Measurements from ENCODE around the gene SCYGR4.
"Not testable (repeated sequence)": the region's sequence is repeated elsewhere in the genome, so short reads cannot be mapped to it uniquely, and the experiment has no call there.

The SCYGR4 gene

DNA sequence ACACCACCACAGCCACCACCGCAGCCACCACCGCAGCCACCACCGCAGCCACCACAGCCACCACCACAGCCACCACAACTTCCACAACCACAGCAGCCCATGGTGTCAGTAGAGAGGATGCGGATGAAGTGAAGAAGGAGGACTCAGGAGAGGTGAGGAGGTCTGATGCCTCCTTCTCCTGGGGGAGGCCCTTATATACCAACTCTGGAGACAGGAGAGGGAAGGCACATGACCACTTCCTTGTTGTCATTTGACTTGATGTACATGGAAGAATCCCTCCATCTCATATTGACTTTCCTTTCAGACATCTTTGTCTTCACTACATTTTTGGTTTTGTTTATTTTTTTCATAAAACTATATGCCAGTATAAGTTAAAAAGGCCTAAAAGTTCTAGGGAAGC, 2.6 kb upstream of the SCYGR4 start, which contains the start of gene SCYGR3:
SCYGR3 (minus strand) TSS at position 101 of the 400 bp plus-strand sequence; CDS start at position 101, 0 bp downstream.
- no peak for DNase-seq

DNA sequence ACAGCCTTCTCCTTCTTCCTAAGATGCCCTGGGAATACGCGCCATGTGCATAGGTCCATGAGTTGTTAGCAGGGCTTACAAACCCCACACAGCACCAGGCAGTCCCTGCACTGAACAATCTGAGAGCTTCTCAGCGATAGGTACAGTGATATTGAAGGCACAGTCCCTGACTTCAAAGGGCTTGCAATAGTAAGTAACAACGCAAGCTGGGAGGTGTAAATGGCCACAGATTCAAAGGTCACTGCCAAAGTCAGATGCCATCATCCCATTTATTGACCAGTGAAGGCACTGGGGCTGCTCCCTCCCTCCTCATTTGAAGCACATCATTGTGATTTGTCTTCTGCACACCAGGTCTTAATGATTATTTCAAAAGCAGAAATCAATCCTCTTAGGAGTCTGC, 2.1 kb upstream of the SCYGR4 start:
- no peak for DNase-seq

GRCh38 chr2:227615906-227616305, 1.4 kb upstream of the SCYGR4 start:
- no peak for DNase-seq

- no peak for DNase-seq
Measured at GRCh38 chr2:227616631-227617030, 667 bp upstream of the SCYGR4 start.

DNA sequence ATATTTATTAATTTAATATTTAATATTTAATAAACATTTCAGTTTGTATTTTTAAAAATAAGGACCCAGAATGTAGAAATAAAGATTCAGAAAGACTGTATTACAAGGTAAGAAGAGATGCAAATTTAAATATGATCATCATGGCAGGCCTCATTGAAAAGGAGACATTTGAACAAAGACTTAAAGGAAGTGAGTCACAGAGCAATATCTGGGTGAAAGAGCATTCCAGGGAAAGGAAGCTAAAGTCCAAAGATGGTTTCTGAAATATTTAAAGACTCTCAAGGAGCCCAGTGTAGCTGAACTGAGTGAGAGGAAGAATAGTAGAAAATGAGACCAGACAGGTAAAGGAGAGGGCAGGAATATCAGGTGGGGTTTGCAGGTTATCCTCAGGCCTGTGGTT, 5.9 kb downstream of the SCYGR4 start:
- DNase-seq: no peak

- DNase-seq: no peak
Measured at GRCh38 chr2:227625420-227625819, 8.1 kb downstream of the SCYGR4 start.

DNA sequence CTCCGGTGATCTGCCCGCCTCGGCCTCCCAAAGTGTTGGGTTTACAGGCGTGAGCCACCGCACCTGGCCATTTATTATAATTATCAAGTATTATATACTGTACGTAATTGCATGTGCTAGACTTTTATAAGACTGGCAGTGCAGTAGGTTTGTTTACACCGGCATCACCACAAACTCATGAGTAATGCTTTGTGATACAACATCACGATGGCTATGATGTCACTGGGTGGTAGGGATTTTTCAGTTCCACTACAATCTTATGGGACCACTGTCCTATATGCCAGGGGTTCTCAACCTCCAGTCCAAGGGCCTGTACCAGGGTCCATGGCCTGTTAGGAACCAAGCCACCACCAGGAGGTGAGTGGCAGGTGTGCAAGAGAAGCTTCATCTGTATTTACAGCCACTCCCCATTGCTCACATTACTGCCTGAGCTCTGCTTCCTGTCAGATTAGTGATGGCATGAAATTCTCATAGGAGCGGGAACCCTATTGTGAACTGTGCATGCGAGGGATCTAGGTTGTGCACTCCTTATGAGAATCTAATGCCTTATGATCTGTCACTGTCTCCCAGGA, 9.4 kb downstream of the SCYGR4 start:
- no peak for DNase-seq

DNA sequence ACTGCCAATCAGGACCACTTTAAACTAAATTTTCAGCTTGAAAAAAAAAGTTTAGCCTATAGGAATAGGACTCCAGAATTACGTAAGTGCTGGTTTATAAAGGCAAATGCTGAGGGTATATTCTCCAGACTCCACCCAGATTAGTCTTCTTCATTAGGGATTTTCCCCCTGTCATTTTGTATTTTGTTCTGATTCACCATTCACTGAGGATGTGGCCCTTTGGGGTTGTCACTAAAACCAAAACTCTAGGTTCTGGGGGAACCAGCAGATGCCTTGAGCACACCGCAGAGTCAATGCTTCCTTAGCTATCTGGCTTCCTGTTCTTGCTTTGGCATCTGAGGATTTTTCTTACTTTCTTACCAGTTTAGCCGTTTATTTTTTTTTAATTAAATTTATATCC, 10.5 kb downstream of the SCYGR4 start:
- DNase-seq: no peak

- no peak for DNase-seq
Measured at GRCh38 chr2:227629435-227629834, 12.1 kb downstream of the SCYGR4 start.

DNA sequence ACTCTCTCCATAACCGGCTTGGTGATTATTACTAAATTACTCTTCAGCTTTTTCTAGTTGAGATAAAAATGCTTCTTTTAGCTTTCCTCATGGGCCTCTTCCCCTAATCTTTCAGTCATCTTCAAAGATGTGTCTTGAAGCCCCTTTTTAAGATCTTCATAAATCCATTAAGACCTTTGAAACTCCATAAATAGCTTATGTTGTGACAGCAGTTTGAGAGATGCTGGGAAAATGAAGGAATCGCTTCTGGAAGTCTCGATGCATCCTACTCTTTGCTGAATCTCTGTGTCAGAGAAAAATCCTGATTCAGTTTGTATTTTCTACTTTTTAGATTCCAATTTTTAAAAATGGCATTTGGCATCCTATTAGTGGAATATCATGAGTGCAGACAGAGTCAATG, 13.0 kb downstream of the SCYGR4 start:
- no peak for DNase-seq

GRCh38 chr2:227632827-227633226, 15.5 kb downstream of the SCYGR4 start:
- DNase-seq: no peak

GRCh38 chr2:227634201-227634600, 16.9 kb downstream of the SCYGR4 start:
- DNase-seq: no peak

- no peak for DNase-seq
Measured at GRCh38 chr2:227642656-227643055, 25.4 kb downstream of the SCYGR4 start.

DNA sequence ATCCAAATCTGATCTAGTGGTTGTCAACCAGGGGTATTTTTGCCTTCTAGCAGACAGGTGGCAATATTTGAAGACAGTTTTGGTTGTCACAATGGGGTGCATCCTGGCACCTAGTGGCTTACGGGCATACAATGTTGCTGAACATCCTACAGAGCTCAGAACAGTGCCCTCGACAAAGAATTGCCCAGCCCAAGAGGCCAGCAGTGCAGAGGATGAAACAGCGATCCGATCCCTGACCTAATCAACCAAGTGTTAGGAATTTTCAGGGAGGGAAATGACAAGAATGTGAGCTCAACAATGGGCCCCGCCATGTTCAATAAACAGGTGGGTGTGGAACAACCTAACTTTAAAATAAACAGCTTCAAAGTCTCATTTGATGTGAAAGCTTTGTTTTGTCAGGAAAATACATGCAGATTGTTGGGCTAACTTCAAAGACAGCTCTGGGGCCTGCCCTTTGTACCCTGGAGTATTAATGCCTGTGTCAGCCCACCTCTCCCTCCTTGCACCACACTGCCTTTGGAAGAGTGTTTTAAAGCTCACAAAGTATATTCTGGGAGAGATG, 26.8 kb downstream of the SCYGR4 start:
- no peak for DNase-seq

DNA sequence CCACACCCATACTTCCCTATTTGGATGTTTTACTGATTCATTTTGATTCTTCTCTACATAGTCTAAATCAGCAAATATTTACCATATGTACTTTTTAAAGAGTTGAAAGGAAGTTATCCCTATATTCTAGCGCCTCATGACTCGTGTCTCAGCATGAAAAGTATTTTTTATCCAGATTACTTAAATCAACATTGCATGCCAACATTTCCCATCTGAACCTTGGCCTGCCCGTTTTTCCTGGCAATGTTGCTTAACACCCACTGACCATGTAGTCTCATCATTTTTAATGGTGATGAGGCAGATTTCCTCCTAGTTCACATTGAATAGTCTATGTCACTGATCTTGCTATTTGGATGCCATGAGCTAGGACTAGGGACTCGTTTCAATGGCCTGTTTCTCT, 36.1 kb downstream of the SCYGR4 start:
- DNase-seq: no peak

DNA sequence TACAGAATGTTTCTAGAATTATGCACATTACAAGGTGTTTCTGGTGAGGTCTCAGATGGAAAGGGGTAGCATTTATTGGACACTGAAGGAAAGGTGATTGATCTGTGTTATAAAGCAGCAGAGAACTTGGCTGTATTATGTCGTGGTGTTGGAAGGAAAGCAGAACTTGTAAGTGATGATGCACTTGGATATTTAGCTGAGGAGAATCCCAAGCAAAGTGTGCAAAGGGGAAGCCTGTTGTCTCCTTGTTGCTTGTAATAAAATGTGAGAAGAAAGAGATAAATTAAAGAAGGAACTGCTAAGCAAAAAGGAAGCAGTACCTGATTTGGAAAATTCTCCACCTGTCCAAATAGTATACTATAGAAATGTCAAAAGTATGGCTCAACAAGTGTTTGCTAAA, 37.1 kb downstream of the SCYGR4 start:
- DNase-seq: no peak

- no peak for DNase-seq
Measured at GRCh38 chr2:227655454-227655853, 38.2 kb downstream of the SCYGR4 start.

DNA sequence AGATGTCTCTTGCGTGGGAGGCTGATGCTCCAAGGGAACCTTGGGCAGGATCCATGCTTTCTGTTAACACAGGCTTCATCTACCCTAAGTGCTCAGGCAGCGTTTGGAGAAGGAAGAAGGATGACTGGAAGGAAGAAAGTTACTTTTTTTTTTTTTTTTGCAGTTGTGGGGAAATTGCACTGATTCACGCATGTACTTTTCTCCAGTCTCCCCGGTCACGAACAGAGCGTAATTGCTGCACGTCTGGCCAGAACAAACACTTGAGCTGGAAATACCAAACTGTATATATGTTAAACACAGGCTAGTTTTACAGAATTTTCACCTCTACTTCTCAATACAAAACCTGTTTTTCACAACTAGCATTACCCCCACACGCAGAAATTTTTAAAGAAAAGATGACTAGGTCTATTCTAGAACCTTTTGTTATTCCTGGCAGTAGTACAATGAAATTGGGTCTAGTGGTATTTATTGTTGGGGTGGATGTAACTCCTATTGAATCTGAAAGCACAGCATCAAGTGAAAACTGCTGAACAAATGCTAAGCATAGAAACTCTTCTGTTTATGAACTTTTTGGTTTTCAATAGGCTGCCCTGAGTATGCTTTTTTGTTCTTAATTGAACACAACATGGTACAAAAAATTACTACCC, 40.0 kb downstream of the SCYGR4 start:
- DNase-seq: no peak

GRCh38 chr2:227661025-227661649, 43.8 kb downstream of the SCYGR4 start:
- no peak for DNase-seq

- no peak for DNase-seq
Measured at GRCh38 chr2:227661827-227662226, 44.5 kb downstream of the SCYGR4 start.

DNA sequence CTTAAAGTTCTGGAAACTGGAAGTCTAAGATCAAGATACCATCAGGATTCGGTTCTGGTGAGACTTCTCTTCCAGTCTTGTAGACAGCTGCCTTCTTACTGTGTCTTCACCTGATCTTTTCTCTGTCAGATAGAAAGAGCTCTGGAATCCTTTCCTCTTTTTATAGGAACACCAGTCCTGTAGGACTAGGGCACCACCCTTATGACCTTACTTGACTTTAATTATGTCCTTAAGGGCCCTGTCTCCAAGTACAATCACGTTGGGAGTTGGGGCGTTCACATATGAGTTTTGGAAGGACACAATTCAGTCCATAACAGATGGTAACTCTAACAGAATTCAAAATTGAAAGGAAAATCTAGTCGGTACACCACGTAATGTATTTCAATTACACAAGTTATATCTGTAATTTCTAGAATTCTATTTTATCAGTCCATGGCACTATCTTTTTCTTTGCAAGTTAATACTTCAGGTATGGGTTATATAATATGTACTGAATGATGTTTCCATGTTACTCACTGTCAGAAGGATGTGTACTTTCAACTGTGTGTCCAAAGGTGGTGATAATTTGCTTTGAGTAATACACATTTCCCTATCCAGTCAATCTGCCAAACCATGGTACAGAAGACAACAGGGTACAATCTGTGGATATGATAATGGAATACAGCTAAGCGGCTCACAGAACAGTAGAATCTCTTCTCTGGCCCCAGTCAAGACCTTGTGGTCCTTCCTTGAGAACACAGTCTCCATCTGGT, 48.1 kb downstream of the SCYGR4 start:
- DNase-seq: no peak

- DNase-seq: not testable (repeated sequence)
Measured at GRCh38 chr2:227666631-227667170, 49.4 kb downstream of the SCYGR4 start, which contains the start of gene SCYGR5. Gene SCYGR5, plus strand, starts transcription at chr2:227666804. Its CDS starts 0 bp downstream, at chr2:227666804.
